IMR-90 (cell line): ENCODE measurements around the gene NIBAN1. TPM values are rescaled to one million over a fixed set of nuclear protein-coding genes. Genes with fewer than 3 reads are reported as not detected.

Experiments
- ATAC-seq: fragments of 200-7000 bp; cut with Tn5 transposase; 2 replicates; pipeline ENCODE4 v1.9.1; 2020; ENCODE audit warnings: low read depth, mild to moderate bottlenecking, moderate library complexity
- BruUV-seq: library from RNA; stranded (reverse); fragments of 400-500 nt; replicated peaks from 2 replicates; lab custom pipeline; 2021; lab: Mats Ljungman, UMichigan
- CTCF ChIA-PET: fragments of 300-600 bp; formaldehyde crosslinking; extraction: SDS; loops from one replicate; lab custom pipeline; 2021; ENCODE audit warnings: antibody characterized with exemption; lab: Yijun Ruan, JAX
- POLR2A ChIA-PET: fragments of 300-600 bp; sonication (Branson Sonifier 250); formaldehyde crosslinking; loops from one replicate; lab custom pipeline; 2022; ENCODE audit warnings: antibody characterized with exemption; ENCODE audit not compliant: unreplicated experiment; lab: Charles Lee
- DNase-seq: peaks from one replicate; pipeline ENCODE4 v3.0.0; 2013
- H2AFZ ChIP-seq: replicated peaks from 2 replicates; pipeline ENCODE3; 2013; ENCODE audit warnings: low read length, mild to moderate bottlenecking; ENCODE audit not compliant: poor library complexity
- H2AK5ac ChIP-seq: 2 replicates; pipeline ENCODE4 v1.6.1; 2013; ENCODE audit warnings: low read depth, low read length, inconsistent platforms
- H2AK9ac ChIP-seq: replicated peaks from 2 replicates; pipeline ENCODE3; 2013; ENCODE audit warnings: mild to moderate bottlenecking, low read depth, low read length, moderate library complexity; ENCODE audit not compliant: poor library complexity
- H2BK120ac ChIP-seq: 2 replicates; pipeline ENCODE4 v1.6.1; 2013; ENCODE audit warnings: low read depth, low read length, inconsistent platforms
- H2BK15ac ChIP-seq: 3 replicates; pipeline ENCODE4 v1.6.1; 2013; ENCODE audit warnings: low read depth, low read length, inconsistent platforms
- H2BK20ac ChIP-seq: 2 replicates; pipeline ENCODE4 v1.6.1; 2013; ENCODE audit warnings: low read depth, mild to moderate bottlenecking, inconsistent platforms, low read length, moderate library complexity
- H2BK5ac ChIP-seq: 2 replicates; pipeline ENCODE4 v1.6.1; 2013; ENCODE audit warnings: mild to moderate bottlenecking, low read depth, low read length, inconsistent platforms; ENCODE audit not compliant: poor library complexity, severe bottlenecking
- H3K14ac ChIP-seq: replicated peaks from 2 replicates; pipeline ENCODE4 v1.6.1; 2013; ENCODE audit warnings: low read depth, low read length, inconsistent platforms
- H3K18ac ChIP-seq: 2 replicates; pipeline ENCODE4 v1.6.1; 2013; ENCODE audit warnings: low read depth, low read length, control low read depth
- H3K23ac ChIP-seq: 2 replicates; pipeline ENCODE4 v1.6.1; 2013; ENCODE audit warnings: low read depth, low read length, inconsistent platforms
- H3K27ac ChIP-seq: 2 replicates; pipeline ENCODE4 v1.5.1; 2013; ENCODE audit warnings: mild to moderate bottlenecking, control low read depth, low read length; ENCODE audit not compliant: insufficient read depth
- H3K27me3 ChIP-seq: 2 replicates; pipeline ENCODE4 v1.6.1; 2013; ENCODE audit warnings: low read length; ENCODE audit not compliant: control insufficient read depth, insufficient read depth
- H3K36me3 ChIP-seq: 2 replicates; pipeline ENCODE4 v1.6.1; 2013; ENCODE audit warnings: low read length, mixed read lengths; ENCODE audit not compliant: control insufficient read depth, insufficient read depth
- H3K4ac ChIP-seq: 2 replicates; pipeline ENCODE4 v1.6.1; 2013; ENCODE audit warnings: low read depth, low read length, inconsistent platforms
- H3K4me1 ChIP-seq: 2 replicates; pipeline ENCODE4 v1.6.1; 2013; ENCODE audit warnings: low read length, mixed read lengths; ENCODE audit not compliant: control insufficient read depth, insufficient read depth
- H3K4me2 ChIP-seq: 2 replicates; pipeline ENCODE4 v1.6.1; 2013; ENCODE audit warnings: low read depth, mild to moderate bottlenecking, control low read depth, low read length, moderate library complexity
- H3K4me3 ChIP-seq: 2 replicates; pipeline ENCODE4 v1.5.1; 2013; ENCODE audit warnings: low read depth, mild to moderate bottlenecking, control low read depth, low read length, moderate library complexity; ENCODE audit not compliant: insufficient read depth
- H3K56ac ChIP-seq: 2 replicates; pipeline ENCODE4 v1.6.1; 2013; ENCODE audit warnings: low read length, inconsistent platforms; ENCODE audit not compliant: insufficient read depth; ENCODE audit errors: extremely low read depth
- H3K79me1 ChIP-seq, 2 experiments: 2 replicates each; pipeline ENCODE4 v1.6.1; 2013; ENCODE audit warnings: low read length in 2 of 2, inconsistent platforms in 1 of 2, low read depth in 1 of 2
- H3K9ac ChIP-seq: 2 replicates; pipeline ENCODE4 v1.6.1; 2013; ENCODE audit warnings: low read depth, low read length, control low read depth
- H3K9me1 ChIP-seq: 2 replicates; pipeline ENCODE4 v1.6.1; 2013; ENCODE audit warnings: low read length, inconsistent platforms; ENCODE audit not compliant: insufficient read depth
- H3K9me3 ChIP-seq: 2 replicates; pipeline ENCODE4 v1.6.1; 2013; ENCODE audit warnings: low read length; ENCODE audit not compliant: control insufficient read depth, insufficient read depth
- H4K20me1 ChIP-seq: 2 replicates; pipeline ENCODE4 v1.6.1; 2013; ENCODE audit warnings: low read length, inconsistent platforms; ENCODE audit not compliant: insufficient read depth
- H4K5ac ChIP-seq: 2 replicates; pipeline ENCODE4 v1.6.1; 2013; ENCODE audit warnings: mild to moderate bottlenecking, low read depth, low read length, control low read depth
- H4K8ac ChIP-seq, 2 experiments: 2 replicates each; pipeline ENCODE4 v1.6.1; 2013; ENCODE audit warnings: low read depth in 2 of 2, low read length in 2 of 2, control low read depth in 1 of 2, inconsistent platforms in 1 of 2
- H4K91ac ChIP-seq: 2 replicates; pipeline ENCODE4 v1.6.1; 2013; ENCODE audit warnings: low read depth, low read length, inconsistent platforms; ENCODE audit not compliant: insufficient read depth
- BHLHE40 ChIP-seq: fragments of 150-350 bp; IDR thresholded peaks from 2 replicates; pipeline ENCODE4 v1.6.1; 2016; ENCODE audit warnings: mild to moderate bottlenecking, low read depth, low read length
- CEBPB ChIP-seq: IDR thresholded peaks from 2 replicates; pipeline ENCODE4 v1.6.1; 2012; ENCODE audit warnings: low read depth, low read length, improper control_type of control experiment
- CHD1 ChIP-seq: IDR thresholded peaks from 2 replicates; pipeline ENCODE4 v1.6.1; 2012; ENCODE audit warnings: low read depth, low read length, improper control_type of control experiment
- FOS ChIP-seq: fragments of 150-350 bp; IDR thresholded peaks from 2 replicates; pipeline ENCODE4 v1.6.1; 2016; ENCODE audit warnings: low read depth, low read length
- MAFK ChIP-seq: IDR thresholded peaks from 2 replicates; pipeline ENCODE4 v1.6.1; 2012; ENCODE audit warnings: low read depth, low read length, improper control_type of control experiment
- MAZ ChIP-seq: IDR thresholded peaks from 2 replicates; pipeline ENCODE4 v1.6.1; 2012; ENCODE audit warnings: low read depth, mild to moderate bottlenecking, low read length, improper control_type of control experiment, moderate library complexity, borderline replicate concordance
- MXI1 ChIP-seq: IDR thresholded peaks from 2 replicates; pipeline ENCODE4 v1.6.1; 2012; ENCODE audit warnings: low read depth, mild to moderate bottlenecking, low read length, moderate library complexity, borderline replicate concordance
- NFE2L2 ChIP-seq: fragments of 150-350 bp; IDR thresholded peaks from 2 replicates; pipeline ENCODE4 v1.6.1; 2016; ENCODE audit warnings: low read depth, mild to moderate bottlenecking, low read length
- POLR2A ChIP-seq: IDR thresholded peaks from 2 replicates; pipeline ENCODE4 v1.6.1; 2012; ENCODE audit warnings: mild to moderate bottlenecking, low read depth, low read length
- RAD21 ChIP-seq: IDR thresholded peaks from 2 replicates; pipeline ENCODE4 v1.6.1; 2012; ENCODE audit warnings: low read length, improper control_type of control experiment
- RCOR1 ChIP-seq: IDR thresholded peaks from 2 replicates; pipeline ENCODE4 v1.6.1; 2012; ENCODE audit warnings: mild to moderate bottlenecking, low read length, improper control_type of control experiment; ENCODE audit not compliant: insufficient replicate concordance
- RFX5 ChIP-seq: IDR thresholded peaks from 2 replicates; pipeline ENCODE4 v1.8.0; 2012; ENCODE audit warnings: low read depth, mild to moderate bottlenecking, low read length, moderate library complexity
- SMC3 ChIP-seq: fragments of 150-350 bp; IDR thresholded peaks from 2 replicates; pipeline ENCODE4 v1.6.1; 2016; ENCODE audit warnings: low read depth, mild to moderate bottlenecking, antibody characterized with exemption, low read length, moderate library complexity
- WGBS, 2 experiments: methylation state at CpG; one replicate each; pipeline versions ENCODE4 v1.1.5 to v1.1.7; 2013; ENCODE audit warnings: missing lambda C conversion rate in 2 of 2; ENCODE audit not compliant: insufficient read length in 1 of 2; ENCODE audit errors: extremely low coverage in 2 of 2; 5-methylcytosine and 5-hydroxymethylcytosine counted together
- dilution Hi-C: fragments of 300-500 bp; cut with HindIII; formaldehyde crosslinking; loops from one replicate; pipeline ENCODE4 v1.14.3; 2018; ENCODE audit warnings: low sequenced_read_pairs; ENCODE audit not compliant: unreplicated experiment
- in situ Hi-C: fragments of 300-500 bp; cut with MboI; formaldehyde crosslinking; loops from 3 replicates; pipeline ENCODE4 v1.14.3; 2019; ENCODE audit warnings: low sequenced_read_pairs, inconsistent platforms, mixed read lengths
- intact Hi-C: fragments of 100-400 bp; cut with micrococcal nuclease; formaldehyde crosslinking; loops from 2 replicates; pipeline ENCODE4 v1.10.0; 2022
- polyA plus RNA-seq, 3 experiments: library from polyadenylated mRNA; depleted of rRNA; stranded (reverse); fragments of >200 nt; gene quantifications; 2 replicates each; pipeline ENCODE4 v1.2.3, GENCODE V29; 2012; ENCODE audit warnings: low replicate concordance in 1 of 3
- total RNA-seq: library from RNA; depleted of rRNA; stranded (reverse); fragments of >200 nt; gene quantifications from 2 replicates; pipeline ENCODE4 v1.2.3, GENCODE V29; 2012
- TF ChIP-seq, protein P1 (sequence below): fragments of 150-350 bp; IDR thresholded peaks from 2 replicates; pipeline ENCODE4 v1.6.1; 2017; ENCODE audit warnings: mild to moderate bottlenecking, antibody characterized with exemption, low read length, low read depth
- TF ChIP-seq, protein P2 (sequence below): fragments of 150-350 bp; IDR thresholded peaks from 2 replicates; pipeline ENCODE4 v1.6.1; 2016; ENCODE audit warnings: low read depth, mild to moderate bottlenecking, low read length, moderate library complexity, borderline replicate concordance
- TF ChIP-seq, protein P3 (sequence below): conservative IDR thresholded peaks from 2 replicates; pipeline ENCODE4 v1.5.1; 2012; ENCODE audit warnings: mild to moderate bottlenecking, low read depth, low read length, improper control_type of control experiment

The NIBAN1 gene
- total and polyA plus RNA-seq, 2 of the 4 experiments (the other 2 are of a cell fraction), result 4.0 to 10.0 TPM

DNA sequence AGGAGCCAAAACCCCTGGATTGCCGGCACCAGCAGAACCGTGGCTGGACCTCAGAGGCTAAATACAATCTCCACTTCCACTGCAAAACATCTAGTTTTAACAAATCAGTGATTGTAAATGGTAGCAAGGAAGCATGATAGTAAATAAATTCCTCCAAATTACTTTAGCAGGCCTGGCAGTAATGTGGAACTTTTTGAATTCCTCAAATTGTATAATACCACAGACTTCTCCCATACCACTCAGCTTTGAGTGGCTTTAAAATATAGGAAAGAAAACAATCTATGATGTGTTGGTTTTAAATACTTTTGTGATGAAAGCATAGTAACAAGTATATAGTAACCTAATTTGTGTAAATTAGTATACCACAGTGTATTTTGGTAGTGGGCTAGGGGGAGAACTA lies 34.1 kb downstream of the NIBAN1 start:
- Histone ChIP-seq H4K8ac (no peak overlapping the region), H2AFZ (no peak overlapping the region), H3K18ac (no peak overlapping the region), H3K9ac (no peak overlapping the region), H3K14ac (0 out of 2 replicates have a peak overlapping the region, but pooled peaks have one; percentile 39), H3K9me3 (no peaks in the 10 kb centered on the region), H3K79me1 (peaks cover 13 to 27% of the 10 kb centered on the region in 2 experiments), H3K27me3 (no peaks in the 10 kb centered on the region), H2BK5ac (no peak overlapping the region), H3K4me3 (no peak overlapping the region), H4K20me1 (no peaks in the 10 kb centered on the region; the same call in 1 of the 2 replicates), H4K91ac (no peak overlapping the region), H2AK9ac (no peak overlapping the region), H3K27ac (peak overlapping the region; percentile 52; the same call in 1 of the 2 replicates), H2BK20ac (no peak overlapping the region; the same call in 1 of the 2 replicates), H3K56ac (no peak overlapping the region), H3K4me1 (peaks cover 5% of the 10 kb centered on the region), H3K4me2 (peak overlapping the region; percentile 17; the same call in 1 of the 2 replicates), H3K36me3 (no peaks in the 10 kb centered on the region), H3K4ac (peak overlapping the region; percentile 21; the same call in 1 of the 2 replicates), H3K23ac (no peak overlapping the region), H2BK120ac (0 out of 2 replicates have a peak overlapping the region, but pooled peaks have one; percentile 14), H4K5ac (no peak overlapping the region), H3K9me1 (no peaks in the 10 kb centered on the region; the same call in 1 of the 2 replicates), H2AK5ac (no peak overlapping the region), H2BK15ac (peak overlapping the region; percentile 26; the same call in 1 of the 3 replicates)
- in situ Hi-C loops (no loop called here), dilution Hi-C loops (no loop called here), intact Hi-C loops (no loop called here)
- ATAC-seq, result peak; percentile 93
- no TSS peak for BruUV-seq
- TF ChIP-seq, protein P1, sequence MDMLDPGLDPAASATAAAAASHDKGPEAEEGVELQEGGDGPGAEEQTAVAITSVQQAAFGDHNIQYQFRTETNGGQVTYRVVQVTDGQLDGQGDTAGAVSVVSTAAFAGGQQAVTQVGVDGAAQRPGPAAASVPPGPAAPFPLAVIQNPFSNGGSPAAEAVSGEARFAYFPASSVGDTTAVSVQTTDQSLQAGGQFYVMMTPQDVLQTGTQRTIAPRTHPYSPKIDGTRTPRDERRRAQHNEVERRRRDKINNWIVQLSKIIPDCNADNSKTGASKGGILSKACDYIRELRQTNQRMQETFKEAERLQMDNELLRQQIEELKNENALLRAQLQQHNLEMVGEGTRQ, result no peak
- TF ChIP-seq, protein P2, sequence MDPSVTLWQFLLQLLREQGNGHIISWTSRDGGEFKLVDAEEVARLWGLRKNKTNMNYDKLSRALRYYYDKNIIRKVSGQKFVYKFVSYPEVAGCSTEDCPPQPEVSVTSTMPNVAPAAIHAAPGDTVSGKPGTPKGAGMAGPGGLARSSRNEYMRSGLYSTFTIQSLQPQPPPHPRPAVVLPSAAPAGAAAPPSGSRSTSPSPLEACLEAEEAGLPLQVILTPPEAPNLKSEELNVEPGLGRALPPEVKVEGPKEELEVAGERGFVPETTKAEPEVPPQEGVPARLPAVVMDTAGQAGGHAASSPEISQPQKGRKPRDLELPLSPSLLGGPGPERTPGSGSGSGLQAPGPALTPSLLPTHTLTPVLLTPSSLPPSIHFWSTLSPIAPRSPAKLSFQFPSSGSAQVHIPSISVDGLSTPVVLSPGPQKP, result no peak
- no peak for TF ChIP-seq SMC3
- no peak for TF ChIP-seq RAD21
- no peak for TF ChIP-seq BHLHE40
- TF ChIP-seq CEBPB, result no peak
- no peak for TF ChIP-seq FOS
- no peak for TF ChIP-seq MAZ
- TF ChIP-seq NFE2L2, result no peak
- TF ChIP-seq RCOR1, result no peak
- TF ChIP-seq MAFK, result no peak
- no peak for TF ChIP-seq MXI1
- TF ChIP-seq RFX5, result no peak
- TF ChIP-seq POLR2A, result no peak
- no peak for TF ChIP-seq CHD1
- TF ChIP-seq, protein P3, sequence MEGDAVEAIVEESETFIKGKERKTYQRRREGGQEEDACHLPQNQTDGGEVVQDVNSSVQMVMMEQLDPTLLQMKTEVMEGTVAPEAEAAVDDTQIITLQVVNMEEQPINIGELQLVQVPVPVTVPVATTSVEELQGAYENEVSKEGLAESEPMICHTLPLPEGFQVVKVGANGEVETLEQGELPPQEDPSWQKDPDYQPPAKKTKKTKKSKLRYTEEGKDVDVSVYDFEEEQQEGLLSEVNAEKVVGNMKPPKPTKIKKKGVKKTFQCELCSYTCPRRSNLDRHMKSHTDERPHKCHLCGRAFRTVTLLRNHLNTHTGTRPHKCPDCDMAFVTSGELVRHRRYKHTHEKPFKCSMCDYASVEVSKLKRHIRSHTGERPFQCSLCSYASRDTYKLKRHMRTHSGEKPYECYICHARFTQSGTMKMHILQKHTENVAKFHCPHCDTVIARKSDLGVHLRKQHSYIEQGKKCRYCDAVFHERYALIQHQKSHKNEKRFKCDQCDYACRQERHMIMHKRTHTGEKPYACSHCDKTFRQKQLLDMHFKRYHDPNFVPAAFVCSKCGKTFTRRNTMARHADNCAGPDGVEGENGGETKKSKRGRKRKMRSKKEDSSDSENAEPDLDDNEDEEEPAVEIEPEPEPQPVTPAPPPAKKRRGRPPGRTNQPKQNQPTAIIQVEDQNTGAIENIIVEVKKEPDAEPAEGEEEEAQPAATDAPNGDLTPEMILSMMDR, result no peak
- no CpG with 5 or more reads among the region's 2 CpGs for WGBS, 2 experiments
- ChIA-PET POLR2A (no interaction called here), CTCF (no interaction called here)
- peak; percentile 37 for DNase-seq
